HEK293T (cell line): ENCODE measurements around the gene NT5M.
"Not testable (repeated sequence)": the region's sequence is repeated elsewhere in the genome, so short reads cannot be mapped to it uniquely, and the experiment has no call there.

Source experiments
- CTCF ChIA-PET: fragments of 350-600 bp; formaldehyde crosslinking; extraction: SDS; loops from one replicate; lab custom pipeline; 2021; ENCODE audit warnings: antibody characterized with exemption, inconsistent platforms; lab: Yijun Ruan, JAX
- POLR2A ChIA-PET: fragments of 350-600 bp; formaldehyde crosslinking; extraction: SDS; loops from one replicate; lab custom pipeline; 2020; ENCODE audit warnings: antibody characterized with exemption, inconsistent platforms; lab: Yijun Ruan, JAX
- DNase-seq: peaks from one replicate; pipeline ENCODE4 v3.0.0; 2012; ENCODE audit warnings: mixed read lengths; ENCODE audit errors: extremely low spot score
- ARNT ChIP-seq: fragments of 450-650 bp; IDR thresholded peaks from 2 replicates; pipeline ENCODE4 v1.6.1; 2017; ENCODE audit warnings: mild to moderate bottlenecking
- BHLHE40 ChIP-seq: fragments of 450-650 bp; IDR thresholded peaks from 2 replicates; pipeline ENCODE4 v1.6.1; 2016; ENCODE audit warnings: mild to moderate bottlenecking, moderate library complexity, borderline replicate concordance
- CTBP1 ChIP-seq: fragments of 450-650 bp; IDR thresholded peaks from 2 replicates; pipeline ENCODE4 v1.6.1; 2016; ENCODE audit warnings: borderline replicate concordance
- ELF4 ChIP-seq: fragments of 450-650 bp; IDR thresholded peaks from 2 replicates; pipeline ENCODE4 v1.6.1; 2017; ENCODE audit warnings: antibody characterized with exemption
- FOXA1 ChIP-seq: fragments of 450-650 bp; IDR thresholded peaks from 2 replicates; pipeline ENCODE4 v1.6.1; 2016; ENCODE audit warnings: mild to moderate bottlenecking
- FOXK2 ChIP-seq: fragments of 450-650 bp; IDR thresholded peaks from 2 replicates; pipeline ENCODE4 v1.6.1; 2016; ENCODE audit warnings: mild to moderate bottlenecking
- FOXM1 ChIP-seq: fragments of 450-650 bp; IDR thresholded peaks from 2 replicates; pipeline ENCODE4 v1.6.1; 2017; ENCODE audit warnings: mild to moderate bottlenecking, borderline replicate concordance
- HDGF ChIP-seq: fragments of 450-650 bp; IDR thresholded peaks from 2 replicates; pipeline ENCODE4 v1.6.1; 2017; ENCODE audit warnings: antibody characterized with exemption, borderline replicate concordance
- L3MBTL2 ChIP-seq: fragments of 450-650 bp; conservative IDR thresholded peaks from 2 replicates; pipeline ENCODE4 v1.6.1; 2016; ENCODE audit warnings: mild to moderate bottlenecking
- LEF1 ChIP-seq: fragments of 450-650 bp; IDR thresholded peaks from 2 replicates; pipeline ENCODE4 v1.6.1; 2017; ENCODE audit warnings: mild to moderate bottlenecking, borderline replicate concordance
- NFRKB ChIP-seq: fragments of 450-650 bp; IDR thresholded peaks from 2 replicates; pipeline ENCODE4 v1.6.1; 2016; ENCODE audit warnings: mild to moderate bottlenecking, moderate library complexity
- PKNOX1 ChIP-seq: fragments of 450-650 bp; IDR thresholded peaks from 2 replicates; pipeline ENCODE4 v1.6.1; 2016
- SP1 ChIP-seq: fragments of 450-650 bp; IDR thresholded peaks from 2 replicates; pipeline ENCODE4 v1.6.1; 2017
- SUZ12 ChIP-seq: fragments of 450-650 bp; IDR thresholded peaks from 2 replicates; pipeline ENCODE4 v1.6.1; 2016; ENCODE audit warnings: mild to moderate bottlenecking
- TARDBP ChIP-seq: fragments of 450-650 bp; IDR thresholded peaks from 2 replicates; pipeline ENCODE4 v1.6.1; 2016
- ZNF384 ChIP-seq: fragments of 450-650 bp; IDR thresholded peaks from 2 replicates; pipeline ENCODE4 v1.6.1; 2016

Gene NT5M

GRCh38 chr17:17379197-17379991, 76.2 kb downstream of the NT5M start:
- TF ChIP-seq CTBP1 = no peak
- TF ChIP-seq FOXA1 = no peak
- TF ChIP-seq FOXM1 = no peak
- TF ChIP-seq SUZ12 = no peak
- TF ChIP-seq ZNF384 = no peak
- no peak for TF ChIP-seq HDGF
- no peak for TF ChIP-seq PKNOX1
- TF ChIP-seq ELF4 = no peak
- TF ChIP-seq BHLHE40 = no peak
- TF ChIP-seq FOXK2 = no peak
- no peak for TF ChIP-seq SP1
- no peak for TF ChIP-seq NFRKB
- no peak for TF ChIP-seq ARNT
- TF ChIP-seq TARDBP = no peak
- no peak for TF ChIP-seq L3MBTL2
- TF ChIP-seq LEF1 = no peak
- ChIA-PET POLR2A (no interaction called here), CTCF (no interaction called here)
- no peak for DNase-seq

- ChIA-PET POLR2A (no interaction called here), CTCF (no interaction called here)
- DNase-seq = no peak
- no peak for TF ChIP-seq TARDBP
- no peak for TF ChIP-seq ARNT
- no peak for TF ChIP-seq ELF4
- TF ChIP-seq FOXA1 = no peak
- TF ChIP-seq PKNOX1 = no peak
- TF ChIP-seq L3MBTL2 = no peak
- TF ChIP-seq HDGF = no peak
- TF ChIP-seq BHLHE40 = no peak
- no peak for TF ChIP-seq LEF1
- TF ChIP-seq FOXK2 = no peak
- TF ChIP-seq CTBP1 = no peak
- no peak for TF ChIP-seq ZNF384
- TF ChIP-seq NFRKB = no peak
- TF ChIP-seq SUZ12 = no peak
- no peak for TF ChIP-seq FOXM1
- no peak for TF ChIP-seq SP1
These were observed 77.2 kb downstream of the NT5M start for GRCh38 chr17:17380145-17380925.

GRCh38 chr17:17381446-17382064, 78.4 kb downstream of the NT5M start:
- CTCF ChIA-PET = interaction anchor here (0.6 kb wide), 1 partner anchor 11 kb away, joined by 5 read pairs; no protein-coding TSS in a partner anchor
- no peak for TF ChIP-seq CTBP1
- TF ChIP-seq FOXA1 = no peak
- TF ChIP-seq LEF1 = no peak
- no peak for TF ChIP-seq ARNT
- TF ChIP-seq ELF4 = no peak
- no peak for TF ChIP-seq FOXM1
- TF ChIP-seq SP1 = no peak
- no peak for TF ChIP-seq SUZ12
- TF ChIP-seq HDGF = no peak
- DNase-seq = no peak
- POLR2A ChIA-PET = no interaction called here

- no peak for DNase-seq
- POLR2A ChIA-PET = no interaction called here
- TF ChIP-seq HDGF (no peak), FOXK2 (no peak), SP1 (no peak), ELF4 (no peak), FOXA1 (no peak), BHLHE40 (no peak), LEF1 (no peak), NFRKB (no peak), ZNF384 (no peak), CTBP1 (no peak), ARNT (no peak), L3MBTL2 (no peak), SUZ12 (no peak), PKNOX1 (no peak), FOXM1 (no peak), TARDBP (no peak)
- CTCF ChIA-PET = no interaction called here
These were observed 78.9 kb downstream of the NT5M start for GRCh38 chr17:17382065-17382459.

- no peak for TF ChIP-seq SP1
- TF ChIP-seq HDGF = no peak
- TF ChIP-seq CTBP1 = no peak
- TF ChIP-seq FOXM1 = no peak
- TF ChIP-seq SUZ12 = no peak
- no peak for TF ChIP-seq ZNF384
- no peak for TF ChIP-seq FOXA1
- no peak for TF ChIP-seq NFRKB
- TF ChIP-seq ELF4 = no peak
- TF ChIP-seq ARNT = no peak
- TF ChIP-seq TARDBP = no peak
- TF ChIP-seq L3MBTL2 = no peak
- TF ChIP-seq FOXK2 = no peak
- no peak for DNase-seq
- POLR2A ChIA-PET = no interaction called here
- CTCF ChIA-PET = no interaction called here
These were observed 79.8 kb downstream of the NT5M start for GRCh38 chr17:17382971-17383370.

GRCh38 chr17:17383431-17384290, 80.5 kb downstream of the NT5M start:
- CTCF ChIA-PET, POLR2A ChIA-PET, DNase-seq: not testable (repeated sequence)
